Stimulated activated CD8-positive, alpha-beta memory T cell treated with anti-CD3 and anti-CD28 coated beads, Interleukin-15, amount 100 ng/mL, for 48 hours (primary cell): ENCODE measurements around the gene KRTAP10-12.

ENCODE experiments used
- DNase-seq, 2 donors: peaks; one replicate each; pipeline ENCODE4 v3.0.0-alpha.2; 2020; ENCODE audit warnings: low read depth in 2 of 2

The KRTAP10-12 gene

DNA sequence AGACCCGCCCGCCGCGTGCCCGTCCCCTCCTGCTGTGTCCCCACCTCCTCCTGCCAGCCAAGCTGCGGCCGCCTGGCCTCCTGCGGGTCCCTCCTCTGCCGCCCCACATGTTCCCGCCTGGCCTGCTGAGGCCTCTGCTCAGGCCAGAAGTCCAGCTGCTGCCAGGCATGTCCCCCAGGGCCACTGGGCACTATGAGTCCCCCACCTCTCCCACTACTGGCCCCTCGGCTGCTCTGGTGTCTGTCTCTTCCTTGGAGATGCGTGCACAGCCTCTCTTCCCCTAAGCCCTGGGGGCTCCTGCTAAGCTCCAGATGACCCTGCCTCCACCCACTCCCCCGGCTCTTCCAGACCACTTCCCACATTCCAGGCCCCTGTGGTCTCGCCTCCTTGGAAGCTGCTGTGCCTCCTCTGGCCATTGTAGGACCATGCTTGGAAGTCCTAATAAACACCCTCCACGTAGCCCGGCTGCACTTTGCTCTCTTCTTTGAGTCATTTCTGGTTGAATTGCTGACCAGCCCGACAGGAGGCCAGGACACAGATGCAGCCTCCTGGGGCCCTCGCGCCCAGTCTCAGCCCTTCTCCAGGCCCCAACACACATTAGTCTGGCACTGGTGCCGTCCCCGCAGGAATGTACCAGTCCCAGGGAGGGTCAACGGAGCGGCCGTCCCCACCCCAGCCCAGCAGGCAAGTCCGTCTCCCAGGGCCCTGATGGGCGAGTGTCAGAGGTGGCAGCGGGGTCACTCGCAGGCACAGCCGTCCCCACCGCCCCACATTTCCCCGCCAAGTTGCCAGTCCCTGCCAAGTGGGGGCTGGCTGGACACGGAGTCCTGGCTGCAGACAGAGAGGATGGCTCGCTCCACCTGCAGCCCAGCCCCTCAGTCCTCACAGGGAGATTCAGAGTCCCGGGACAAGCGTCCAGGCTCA lies 1.1 kb downstream of the KRTAP10-12 start:
- DNase-seq, result no peak

DNA sequence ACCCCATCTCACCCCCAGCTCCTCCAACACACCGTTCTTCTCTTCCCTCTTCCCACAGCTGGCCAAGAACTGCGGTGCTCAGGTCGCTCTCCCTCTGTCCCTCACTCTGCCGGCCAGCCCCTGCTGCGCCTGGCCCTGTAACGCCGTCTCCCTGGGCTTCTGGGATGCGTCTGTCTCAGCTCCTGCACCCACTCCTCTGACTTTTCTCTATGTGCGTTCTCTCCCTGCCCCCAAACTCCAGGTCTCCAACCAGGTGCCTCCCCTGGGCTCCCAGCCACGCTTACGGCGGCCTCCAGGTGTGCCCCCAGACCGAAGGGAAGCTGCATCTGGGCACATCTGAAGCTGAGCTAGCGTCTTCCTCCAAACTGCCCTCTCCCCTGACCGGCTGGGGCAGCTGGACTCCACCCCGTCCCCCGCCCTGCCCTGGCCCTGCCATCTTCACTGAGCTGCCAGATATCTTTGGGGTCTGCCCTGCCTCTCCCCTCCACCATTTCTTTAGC lies 2.6 kb downstream of the KRTAP10-12 start:
- DNase-seq, result no peak

DNA sequence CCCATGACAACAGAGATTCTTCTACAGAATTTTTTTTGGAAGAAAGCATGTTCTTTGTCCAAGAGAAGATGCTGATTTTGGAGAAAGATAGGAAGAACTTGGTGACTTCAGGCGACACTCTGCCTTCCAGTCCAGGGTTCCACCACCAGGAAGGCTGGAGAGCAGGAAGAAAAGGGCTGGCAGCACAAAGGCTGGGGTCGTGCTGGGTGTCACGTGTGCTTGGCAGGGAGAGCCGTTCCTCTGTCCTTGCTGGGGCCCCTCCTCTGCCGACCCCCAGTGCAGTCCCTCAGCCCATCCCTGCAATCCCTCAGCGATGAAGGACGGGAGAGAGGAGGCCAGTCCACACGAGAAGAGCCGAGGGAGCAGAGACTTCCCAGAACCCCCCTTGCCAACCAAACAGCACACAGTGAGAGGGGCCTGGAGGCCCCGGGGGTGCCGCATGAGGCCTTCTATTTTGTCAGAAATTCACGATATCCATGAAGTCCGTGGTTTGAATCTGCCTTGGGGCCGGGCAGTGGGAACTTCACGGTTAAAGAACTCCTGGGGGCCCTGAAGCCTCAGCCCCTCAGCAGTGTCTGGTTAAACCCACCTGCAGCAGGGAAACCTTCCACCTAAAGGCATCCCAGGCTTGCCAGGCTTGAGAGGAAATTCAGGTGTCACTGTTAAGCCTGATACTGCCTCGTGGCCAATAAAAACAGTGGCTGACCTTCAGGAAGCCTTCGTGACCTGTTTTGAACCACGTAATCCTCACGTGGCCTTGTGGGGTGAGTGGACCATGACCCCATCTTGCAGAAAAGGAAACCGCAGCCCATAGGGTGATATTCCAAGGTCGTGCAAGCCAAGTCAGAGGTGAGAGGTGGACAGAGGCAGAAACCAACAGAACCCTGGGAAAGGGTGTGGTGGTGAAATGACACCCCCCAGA lies 3.4 kb downstream of the KRTAP10-12 start:
- no peak for DNase-seq

DNA sequence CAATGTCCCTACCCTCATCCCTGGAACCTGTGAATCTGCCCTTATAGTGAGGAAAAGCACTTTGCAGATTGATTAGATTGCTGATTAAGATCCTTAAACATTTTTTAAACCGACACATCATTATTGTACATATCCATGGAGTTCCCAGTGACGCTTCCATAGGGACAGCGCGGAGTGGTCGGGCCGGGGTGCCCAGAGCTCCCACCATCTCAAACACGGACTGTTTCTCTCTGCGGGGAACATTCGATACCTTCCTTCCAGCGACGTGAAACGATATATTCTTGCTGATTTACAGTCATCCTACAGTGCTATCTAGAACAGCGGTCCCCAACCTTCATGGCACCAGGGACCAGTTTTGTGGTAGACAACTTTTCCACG lies 4.0 kb downstream of the KRTAP10-12 start:
- DNase-seq, result no peak

DNA sequence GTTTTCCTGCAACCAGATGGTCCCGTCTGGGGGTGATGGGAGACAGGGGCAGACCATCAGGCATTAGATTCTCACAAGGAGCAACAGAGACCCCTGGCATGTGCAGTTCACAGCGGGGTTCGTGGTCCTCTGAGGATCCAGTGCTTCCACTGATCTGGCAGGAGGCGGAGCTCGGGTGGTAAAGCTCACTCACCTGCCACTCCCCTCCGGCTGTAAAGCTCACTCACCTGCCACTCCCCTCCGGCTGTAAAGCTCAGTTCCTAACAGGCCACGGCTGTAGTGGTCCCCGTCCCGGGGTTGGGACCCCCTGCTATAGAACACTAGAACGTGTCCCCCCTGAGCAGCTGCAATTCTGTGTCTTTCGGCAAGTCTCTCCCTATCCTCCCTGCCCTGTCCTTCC lies 4.6 kb downstream of the KRTAP10-12 start:
- DNase-seq, result no peak

DNA sequence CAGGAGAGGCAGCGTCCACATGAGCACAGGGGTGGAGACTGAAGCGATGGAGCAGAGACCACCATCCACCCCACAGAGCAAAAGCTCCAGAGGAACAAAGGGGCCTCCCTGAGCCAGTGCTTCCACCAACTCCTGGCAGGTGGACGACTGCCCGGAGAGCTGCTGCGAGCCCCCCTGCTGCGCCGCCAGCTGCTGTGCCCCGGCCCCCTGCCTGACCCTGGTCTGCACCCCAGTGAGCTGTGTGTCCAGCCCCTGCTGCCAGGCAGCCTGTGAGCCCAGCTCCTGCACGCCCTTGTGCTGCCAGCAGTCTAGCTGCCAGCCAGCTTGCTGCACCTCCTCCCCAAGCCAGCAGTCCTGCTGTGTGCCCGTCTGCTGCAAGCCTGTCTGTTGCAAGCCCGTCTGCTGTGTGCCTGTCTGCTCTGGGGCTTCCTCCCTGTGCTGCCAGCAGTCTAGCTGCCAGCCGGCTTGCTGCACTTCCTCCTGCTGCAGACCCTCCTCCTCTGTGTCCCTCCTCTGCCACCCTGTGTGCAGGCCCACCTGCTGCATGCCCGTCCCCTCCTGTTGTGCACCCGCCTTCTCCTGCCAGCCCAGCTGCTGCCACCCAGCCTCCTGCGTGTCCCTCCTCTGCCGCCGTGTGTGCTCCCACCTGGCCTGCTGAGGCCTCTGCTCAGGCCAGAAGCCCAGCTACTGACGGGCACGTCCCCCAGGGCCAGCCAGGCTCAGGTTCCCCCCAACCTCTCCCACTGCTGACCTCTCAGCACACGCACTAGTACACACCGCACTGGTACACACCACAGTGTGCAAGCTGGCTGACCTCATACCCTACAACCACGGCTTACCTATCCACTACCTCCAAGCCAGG lies 5.4 kb downstream of the KRTAP10-12 start:
- no peak for DNase-seq

DNA sequence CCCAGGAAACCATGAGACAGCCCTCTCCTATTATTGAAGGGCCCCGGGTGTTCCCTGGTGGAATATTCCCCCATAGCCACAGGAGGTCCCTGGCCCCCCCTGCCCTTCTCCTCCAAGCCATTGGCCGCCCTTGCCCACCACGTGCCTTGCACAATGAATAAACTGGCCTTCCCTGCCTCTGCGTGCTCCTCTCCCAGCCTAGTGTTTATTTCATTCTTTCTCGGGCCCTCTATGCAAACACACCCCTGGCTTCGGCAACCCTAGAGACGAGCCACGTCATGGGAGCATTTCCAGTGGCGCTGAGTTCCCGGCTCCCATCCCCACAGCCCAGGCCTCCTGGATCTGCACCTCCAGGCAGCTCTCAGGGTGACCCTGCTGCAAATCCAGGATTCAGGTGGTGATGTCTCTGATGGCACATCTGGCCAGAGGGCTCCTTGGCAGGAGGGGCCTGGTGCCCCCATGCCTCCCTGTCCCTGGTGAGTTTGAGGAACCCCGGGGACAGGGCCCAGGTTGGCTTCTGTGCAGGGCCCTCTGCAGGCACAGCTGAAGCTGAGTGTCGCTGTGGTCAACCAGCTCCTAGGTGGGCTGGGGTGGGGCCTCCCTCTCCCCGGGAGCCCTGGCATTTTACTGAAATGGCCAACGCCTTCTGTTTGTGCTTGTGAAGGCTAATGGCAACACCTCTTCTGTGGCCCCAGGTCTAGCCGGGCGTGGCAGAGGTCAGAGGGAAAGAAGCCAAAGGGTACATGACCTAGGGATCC lies 6.2 kb downstream of the KRTAP10-12 start:
- DNase-seq, result no peak

DNA sequence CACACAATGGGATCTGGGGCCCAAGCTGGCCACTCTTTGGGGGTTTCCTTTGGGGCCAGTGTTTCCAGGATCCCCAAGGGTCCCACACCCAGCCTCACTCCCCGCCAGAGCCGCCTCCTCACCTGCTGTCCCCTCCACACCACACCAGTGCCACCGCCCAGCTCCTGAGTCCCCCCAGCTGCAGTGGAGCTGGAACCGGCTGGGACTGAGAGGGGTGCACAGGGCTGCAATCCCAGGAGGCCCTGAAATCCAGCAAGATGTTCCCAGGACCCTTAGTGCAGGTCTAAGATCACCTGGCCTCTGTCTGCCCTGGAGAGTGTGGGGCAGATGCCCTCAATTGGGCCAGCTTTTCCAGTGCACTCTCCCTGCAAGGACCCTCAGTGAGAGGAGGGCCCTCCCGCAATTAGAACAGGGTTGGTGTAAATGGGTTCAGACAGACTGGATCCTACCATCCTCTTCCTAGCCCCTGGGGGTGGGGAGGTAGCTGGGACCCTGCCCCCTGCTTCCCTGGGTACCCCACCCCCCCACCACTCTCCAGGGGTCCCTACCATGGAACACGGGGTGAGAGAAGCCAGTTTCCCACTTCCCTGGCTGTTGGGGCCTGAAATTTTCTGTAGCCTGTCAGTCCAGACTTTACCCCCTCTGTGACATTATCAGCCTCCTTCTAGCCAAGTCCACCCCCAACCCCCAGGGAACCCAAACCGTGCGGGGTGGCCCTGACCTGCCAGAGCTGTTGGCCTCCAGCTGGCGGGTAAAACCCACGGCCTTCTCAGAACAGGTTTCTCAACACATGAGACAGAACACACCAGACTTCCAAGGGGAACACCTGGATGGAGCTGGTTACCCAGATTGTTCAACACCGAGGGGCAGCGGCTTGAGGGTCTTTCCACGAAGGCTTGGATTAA lies 7.0 kb downstream of the KRTAP10-12 start:
- DNase-seq, result no peak

DNA sequence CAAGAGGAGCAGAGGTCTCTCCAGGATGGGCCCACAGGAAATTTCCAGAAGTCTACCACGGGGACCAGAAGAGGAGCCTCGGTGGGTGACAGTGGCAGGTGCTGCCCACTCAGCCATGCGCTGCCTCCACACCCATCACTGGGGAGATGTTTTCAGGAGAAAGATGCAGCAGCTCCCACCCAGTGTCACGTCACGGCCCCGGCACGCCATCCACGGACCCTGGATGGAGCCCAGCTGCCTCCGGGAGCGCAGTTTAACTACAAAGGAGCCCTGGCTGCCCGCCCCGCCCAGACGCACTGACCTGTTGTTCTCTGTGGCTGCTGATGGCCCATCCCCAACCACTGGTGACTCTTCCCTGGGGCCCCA lies 7.6 kb downstream of the KRTAP10-12 start:
- DNase-seq, result no peak

DNA sequence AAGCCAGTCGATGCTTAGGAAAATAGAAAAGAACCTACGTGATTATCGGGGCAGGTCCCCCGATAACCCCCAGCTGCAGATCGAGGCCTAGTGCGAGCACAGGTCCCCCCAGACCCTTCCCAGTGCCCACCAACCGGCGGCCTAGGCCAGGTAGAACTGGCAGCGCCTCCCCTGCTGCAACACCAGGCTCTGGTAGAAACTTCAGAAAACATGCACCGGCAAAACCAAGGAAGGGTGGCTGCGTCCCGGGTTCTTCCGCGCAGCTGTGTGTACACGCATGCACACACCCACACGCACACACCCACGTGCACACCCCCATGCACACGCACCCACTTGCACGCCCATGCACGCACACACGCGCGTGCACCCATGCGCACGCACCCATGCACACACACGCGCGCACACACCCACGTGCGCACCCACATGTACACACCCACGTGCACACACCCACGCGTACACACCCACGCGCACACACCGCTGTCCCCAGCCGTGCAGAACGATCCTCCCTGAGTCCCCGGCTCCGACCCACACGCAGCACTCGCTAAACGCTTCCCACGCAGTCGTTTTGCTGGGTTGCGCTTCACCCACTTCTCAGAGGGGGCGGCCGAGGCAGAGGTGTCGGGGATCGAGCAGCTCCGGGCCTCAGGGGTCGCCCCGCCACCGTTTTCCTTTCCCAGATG lies 9.2 kb downstream of the KRTAP10-12 start:
- DNase-seq, result no peak

DNA sequence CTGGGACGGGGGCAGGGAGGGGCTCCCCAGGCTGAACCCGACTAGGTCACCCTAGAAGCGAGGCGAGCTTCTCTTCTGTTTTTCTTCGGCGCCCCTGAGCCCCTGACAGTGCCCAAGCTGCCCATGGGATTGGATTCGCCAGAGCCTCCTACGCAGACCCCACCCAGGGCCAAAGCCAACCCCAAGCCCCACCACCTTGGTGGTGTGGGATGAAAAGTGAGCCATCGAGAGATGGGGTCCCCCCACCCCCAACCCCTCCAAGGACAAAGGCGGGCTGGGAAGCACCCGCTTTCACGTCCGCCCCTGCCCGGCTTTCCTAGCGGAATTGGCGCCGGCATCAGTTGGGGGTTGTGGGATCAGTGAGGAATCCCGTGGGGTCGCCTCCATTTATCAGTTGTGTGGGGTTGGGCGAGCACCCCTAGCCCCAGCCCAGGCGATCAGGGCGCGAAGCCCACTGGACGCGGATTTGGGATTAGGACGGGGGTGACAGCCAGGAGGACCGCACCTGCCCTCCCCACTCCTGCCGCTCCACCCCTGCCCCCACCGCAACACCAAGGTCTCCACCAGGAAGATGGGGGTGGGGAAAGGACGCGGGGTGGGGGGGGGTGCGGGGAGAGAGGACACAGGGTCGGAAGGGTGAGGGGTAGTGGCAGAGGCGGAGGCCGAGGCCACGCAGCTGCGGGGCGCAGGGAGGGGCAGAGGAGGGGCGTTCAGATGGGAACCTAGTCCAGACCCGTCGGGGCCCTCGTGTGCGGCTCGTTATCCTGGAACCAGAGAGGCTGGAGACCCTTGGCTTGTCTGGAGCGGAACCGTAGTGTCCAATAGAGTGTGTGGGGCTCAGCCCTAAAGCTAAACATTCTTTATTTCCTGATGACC lies 10.0 kb downstream of the KRTAP10-12 start:
- DNase-seq, result no peak

DNA sequence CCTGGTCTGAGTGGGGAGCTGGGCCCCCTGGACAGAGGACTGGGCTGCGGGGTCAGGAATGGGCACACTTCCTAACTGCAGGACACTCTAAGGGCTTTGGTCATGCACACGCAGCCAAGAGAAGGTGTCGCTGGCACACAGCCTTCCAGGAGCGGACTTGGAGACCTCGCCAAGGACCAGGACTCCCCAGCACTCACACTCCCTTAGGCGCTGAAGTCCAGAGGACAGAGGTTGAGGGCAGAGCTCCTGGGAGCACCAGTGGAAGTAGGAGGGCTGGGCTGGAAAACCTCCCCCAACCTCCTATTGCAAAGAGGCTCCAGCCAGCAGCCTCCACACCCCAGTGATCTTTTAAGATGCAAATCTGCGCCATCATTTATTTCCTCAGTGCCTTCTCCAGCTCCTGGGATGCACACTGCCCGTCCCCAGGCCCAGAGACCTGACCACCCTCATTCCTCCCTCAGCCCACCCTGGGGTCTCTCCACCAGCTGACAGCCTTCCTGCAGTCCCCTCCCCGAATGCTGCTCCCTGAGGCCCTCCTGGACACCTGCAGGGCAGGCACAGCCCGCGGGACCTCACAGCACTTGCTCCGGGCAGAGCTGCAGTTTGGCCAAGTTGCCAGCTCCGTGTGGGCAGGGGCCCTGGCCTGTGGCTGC lies 11.4 kb downstream of the KRTAP10-12 start:
- no peak for DNase-seq

DNA sequence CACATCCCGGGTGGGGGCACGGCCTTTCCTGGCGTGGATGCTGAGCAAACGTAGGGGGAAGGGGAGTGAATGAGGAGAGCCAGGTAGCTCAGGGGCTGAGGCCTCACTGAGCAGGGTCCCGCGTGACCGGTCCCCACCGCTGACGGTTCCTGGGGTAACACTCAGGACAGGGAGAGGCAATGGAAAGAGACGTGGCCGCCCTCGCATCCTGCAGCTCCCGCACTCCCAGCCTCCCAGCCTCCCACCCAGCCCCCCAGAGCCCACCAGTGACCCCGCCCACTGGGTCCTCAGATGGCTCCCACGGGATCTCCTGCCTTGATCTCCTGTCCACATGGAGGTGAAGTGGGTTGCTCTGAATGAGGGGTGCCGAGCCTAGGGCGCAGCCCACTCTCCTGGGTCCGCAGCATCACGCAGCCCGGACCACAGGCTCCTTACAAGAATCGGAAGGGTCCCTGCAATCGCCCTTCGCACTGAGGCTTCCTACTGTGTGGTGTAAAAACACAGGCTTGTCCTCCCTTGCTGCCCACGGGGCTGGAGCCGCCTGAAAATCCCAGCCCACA lies 12.0 kb downstream of the KRTAP10-12 start:
- DNase-seq, result no peak

DNA sequence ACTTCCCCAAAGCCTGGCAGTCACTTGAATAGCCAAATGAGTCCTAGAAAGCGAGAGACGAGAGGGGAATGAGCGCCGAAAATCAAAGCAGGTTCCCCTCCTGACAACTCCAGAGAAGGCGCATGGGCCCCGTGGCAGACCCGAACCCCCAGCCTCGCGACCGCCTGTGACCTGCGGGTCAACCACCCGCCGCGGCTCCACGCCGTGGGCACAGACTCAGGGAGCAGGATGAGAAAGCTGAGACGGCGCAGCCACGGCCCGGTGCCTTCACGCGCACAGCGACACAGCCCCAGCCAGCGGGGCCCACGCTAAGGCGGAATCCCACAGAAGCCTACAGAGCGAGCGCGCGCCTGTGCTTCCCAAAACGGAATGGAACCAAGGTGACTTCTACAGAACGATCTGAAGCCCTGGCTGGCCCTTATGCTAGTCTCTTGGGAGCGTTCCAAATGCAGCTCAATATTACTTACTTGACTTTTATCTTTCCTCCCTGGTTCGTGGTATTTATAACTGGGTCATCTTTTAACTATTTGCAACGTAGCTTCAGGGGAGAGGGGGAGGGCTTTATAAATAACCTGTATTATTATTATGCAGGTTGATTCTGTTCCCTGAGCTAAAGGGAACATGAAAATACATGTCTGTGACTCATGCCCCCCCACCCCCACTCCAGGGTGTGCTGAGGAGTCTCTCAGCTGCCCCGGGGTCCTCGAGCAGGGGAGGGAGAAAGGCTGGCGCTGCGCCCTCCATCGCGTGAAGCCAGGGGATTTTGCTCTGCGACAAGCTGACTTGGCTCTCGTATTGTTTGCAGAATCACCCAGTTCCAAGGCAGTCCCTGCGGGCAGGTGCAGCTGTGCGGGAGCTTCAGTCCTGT lies 12.7 kb downstream of the KRTAP10-12 start:
- no peak for DNase-seq

DNA sequence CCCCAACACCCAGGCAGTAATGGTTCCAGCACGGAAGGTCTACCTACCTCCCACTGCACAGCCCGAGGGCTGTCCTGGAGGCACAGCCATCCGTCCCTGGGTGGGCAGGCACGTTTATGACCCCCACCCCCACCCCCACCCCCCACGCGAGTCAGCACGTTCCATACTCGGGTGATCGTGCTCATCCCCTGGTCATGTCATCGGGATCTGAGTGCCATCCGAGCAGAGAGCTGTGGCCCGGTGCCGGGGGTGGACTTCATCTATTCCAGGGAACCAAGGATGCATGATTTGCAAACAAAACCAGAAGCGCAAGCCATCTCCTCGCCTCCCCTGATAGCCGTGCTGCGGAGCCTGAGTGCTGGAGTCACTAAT lies 13.3 kb downstream of the KRTAP10-12 start:
- no peak for DNase-seq

DNA sequence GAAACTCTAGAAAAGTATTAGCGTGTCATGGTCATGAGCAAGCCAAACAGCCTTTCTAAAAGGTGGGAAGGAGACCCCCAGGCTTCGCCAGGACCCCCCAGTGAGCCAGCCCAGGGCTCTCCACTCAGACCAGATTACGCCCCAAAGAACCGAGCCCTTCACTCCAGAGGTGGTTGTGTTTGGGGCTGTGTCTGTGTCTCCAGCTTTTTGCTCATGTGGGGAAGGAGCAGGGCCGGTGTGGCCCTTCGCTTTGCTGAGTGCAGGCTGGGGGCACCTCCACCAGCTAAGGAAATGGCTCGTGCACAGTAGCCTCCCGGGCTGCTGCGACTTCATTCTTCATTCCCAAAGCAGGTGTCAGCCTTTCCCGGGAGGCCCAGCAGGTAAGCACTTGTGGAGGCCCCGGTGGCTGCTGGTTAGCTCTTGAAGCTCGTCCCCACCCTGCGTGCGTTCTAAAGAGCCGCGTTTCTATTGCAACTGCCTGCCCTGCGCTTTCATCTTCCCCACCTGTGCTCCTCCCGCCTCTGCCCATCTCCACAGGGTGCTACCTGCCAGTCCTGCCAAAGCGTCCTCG lies 13.9 kb downstream of the KRTAP10-12 start:
- no peak for DNase-seq
